Measurements from ENCODE around the gene ELMO3. TPM values are rescaled to one million over a fixed set of nuclear protein-coding genes. Genes with fewer than 3 reads are reported as not detected.

Gene ELMO3
- total and polyA plus RNA-seq, 2 of the 13 experiments (the other 11 are each of a cell fraction or from before 2014, with no cell fraction given), result 2.6 to 4.0 TPM

- TF ChIP-seq PRDM4 (CRISPR knock-in tag; IDR thresholded peaks at IDR 0.05; ENCODE audit: borderline replicate concordance) (no peak), NFYC (CRISPR knock-in tag; IDR thresholded peaks at IDR 0.05) (peak; percentile 27), ZNF713 (CRISPR knock-in tag; IDR thresholded peaks at IDR 0.05) (peak; percentile 53; the same call in 1 of the 2 replicates), SKI (IDR thresholded peaks at IDR 0.05; ENCODE audit: partially characterized antibody) (peak; percentile 6), NRL (CRISPR knock-in tag; IDR thresholded peaks at IDR 0.05; ENCODE audit: borderline replicate concordance) (no peak; the same call in none of the 2 replicates), ZNF44 (CRISPR knock-in tag; IDR thresholded peaks at IDR 0.05) (0 out of 2 replicates have a peak, but pooled peaks have one; percentile 60)
These were observed 28.6 kb upstream of the ELMO3 start, which contains the start of gene NOL3 (continued) for GRCh38 chr16:67170168-67170948.

GRCh38 chr16:67170949-67171649, 27.8 kb upstream of the ELMO3 start:
- no peaks in the 10 kb centered on the region for H4K20me1 ChIP-seq (ENCODE audit: insufficient read depth, low read length)
- H2AFZ ChIP-seq (ENCODE audit: low read length), result peak overlapping the region; percentile 24
- BruUV-seq (replicated peaks), result TSS peak; percentile 64
- H3K27me3 ChIP-seq (ENCODE audit: control insufficient read depth in 1 of 2, insufficient read depth in 2 of 2, low read length in 2 of 2), result peaks cover 3 to 29% of the 10 kb centered on the region in 2 experiments; a peak in 4 of 5 replicates
- ATAC-seq (peak; percentile 12), DNase-seq (ENCODE audit: low spot score) (peak; percentile 45), FAIRE-seq (no peak)
- H3K4me2 ChIP-seq (ENCODE audit: low read depth, low read length), result peak overlapping the region; percentile 99
- H3K36me3 ChIP-seq (replicated peaks in 1 of 2; ENCODE audit: control insufficient read depth in 1 of 2, insufficient read depth in 2 of 2, low read length in 2 of 2), result no peaks in the 10 kb centered on the region; a peak in 1 of 5 replicates
- H3K9me3 ChIP-seq (ENCODE audit: low read length), result no peaks in the 10 kb centered on the region
- H3K79me2 ChIP-seq (ENCODE audit: insufficient read depth, low read length), result no peaks in the 10 kb centered on the region
- intact Hi-C loops (cut with micrococcal nuclease; ENCODE audit: unreplicated experiment), result loop anchor here (1.0 kb wide), 2 partner anchors 12 to 194 kb away; partner anchors contain the start of gene MATCAP1
- H3K4me1 ChIP-seq (ENCODE audit: insufficient read depth, low read length), result peaks cover 62% of the 10 kb centered on the region
- H3K27ac ChIP-seq (ENCODE audit: extremely low read length, insufficient read depth, low read length), result peak overlapping the region; percentile 71
- ChIA-PET CTCF (ENCODE audit: low intra/inter-chr PET ratio, low total read pairs) (interaction anchor here (0.7 to 1.5 kb wide), 2 partner anchors 11 to 13 kb away, joined by 3 to 4 read pairs; partner anchors contain the start of genes FBXL8, MATCAP1 and TRADD), POLR2A (interaction anchor here (0.7 to 3.4 kb wide), 23 partner anchors 11 to 341 kb away, joined by 3 to 54 read pairs (median 4); partner anchors contain the start of genes B3GNT9, CBFB, E2F4 and EXOC3L1)
- in situ Hi-C loops (cut with HindIII; ENCODE audit: extremely low pct_ligation_motif_present, low pct_unique_long_range_greater_than_20kb), result no loop called here
- peak overlapping the region; percentile 75 for H3K9ac ChIP-seq (ENCODE audit: insufficient read depth, low read depth, low read length)
- peak overlapping the region; percentile 65 to 78 (median 67) for H3K4me3 ChIP-seq (replicated peaks in 1 of 3; ENCODE audit: insufficient read depth in 1 of 3, low read depth in 2 of 3, low read length in 3 of 3)
- WGBS (ENCODE audit: low lambda C conversion rate), result 3% methylated on average over 13 of the region's 14 CpGs
- TF ChIP-seq RARA (CRISPR knock-in tag; IDR thresholded peaks at IDR 0.05) (peak; percentile 14), DRAP1 (CRISPR knock-in tag; IDR thresholded peaks at IDR 0.05) (no peak; the same call in 1 of the 2 replicates), SP1 (IDR thresholded peaks at IDR 0.05) (no peak), SP1 (CRISPR knock-in tag; IDR thresholded peaks at IDR 0.05) (no peak), MZF1 (CRISPR knock-in tag; IDR thresholded peaks at IDR 0.05; ENCODE audit: borderline replicate concordance) (no peak), ZSCAN25 (CRISPR knock-in tag; IDR thresholded peaks at IDR 0.05) (no peak), KLF9 (CRISPR knock-in tag; IDR thresholded peaks at IDR 0.05; ENCODE audit: low read depth) (peak; percentile 58; the same call in 1 of the 2 replicates), SP4 (CRISPR knock-in tag; IDR thresholded peaks at IDR 0.05) (no peak), ATAD3A (CRISPR knock-in tag; IDR thresholded peaks at IDR 0.05) (no peak), PATZ1 (CRISPR knock-in tag; IDR thresholded peaks at IDR 0.05) (no peak), HOXA7 (CRISPR knock-in tag; IDR thresholded peaks at IDR 0.05) (no peak), TOE1 (CRISPR knock-in tag; IDR thresholded peaks at IDR 0.05) (no peak)

All from HepG2 (cell line).